H1 (cell line): ENCODE data around the gene HDC.

Source experiments
- CTCF ChIP-seq, 3 experiments: IDR thresholded peaks; 1 replicate in 2 of 3; 2 replicates in 1 of 3; pipeline versions ENCODE4 v1.5.1 to v1.6.1; 2011; ENCODE audit warnings: low read length in 3 of 3, mild to moderate bottlenecking in 3 of 3, inconsistent platforms in 2 of 3, low read depth in 1 of 3, moderate library complexity in 1 of 3; ENCODE audit not compliant: insufficient read depth in 1 of 3; ENCODE audit errors: control extremely low read depth in 1 of 3
- JUN ChIP-seq: IDR thresholded peaks from 2 replicates; pipeline ENCODE4 v1.6.1; 2011; ENCODE audit warnings: low read depth, mild to moderate bottlenecking, improper control_type of control experiment, low read length
- MAFK ChIP-seq: IDR thresholded peaks from 2 replicates; pipeline ENCODE4 v1.6.1; 2012; ENCODE audit warnings: low read depth, mild to moderate bottlenecking, improper control_type of control experiment, low read length
- POLR2A ChIP-seq, 2 experiments: IDR thresholded peaks; 1 replicate in 1 of 2; 2 replicates in 1 of 2; pipeline ENCODE4 v1.6.1; 2011; ENCODE audit warnings: low read depth in 2 of 2, low read length in 2 of 2, mild to moderate bottlenecking in 2 of 2; ENCODE audit errors: control extremely low read depth in 1 of 2
- RBBP5 ChIP-seq: IDR thresholded peaks from 2 replicates; pipeline ENCODE4 v1.7.1; 2012; ENCODE audit warnings: low read depth, mild to moderate bottlenecking, inconsistent platforms, low read length, moderate library complexity, borderline replicate concordance
- SIN3A ChIP-seq, 2 experiments: IDR thresholded peaks in 1 of 2; conservative IDR thresholded peaks in 1 of 2; 2 replicates each; pipeline ENCODE4 v1.6.1; 2011 to 2012; ENCODE audit warnings: low read length in 2 of 2, improper control_type of control experiment in 1 of 2, low read depth in 1 of 2, mild to moderate bottlenecking in 1 of 2
- TEAD4 ChIP-seq: IDR thresholded peaks from 2 replicates; pipeline ENCODE4 v1.6.1; 2012; ENCODE audit warnings: low read depth, low read length, inconsistent platforms, mixed read lengths

- TF ChIP-seq JUN = no peak
- TF ChIP-seq RBBP5 = no peak
- TF ChIP-seq TEAD4 = no peak
- TF ChIP-seq POLR2A (IDR thresholded peaks at IDR 0.05; ENCODE audit: control extremely low read depth in 1 of 2, low read depth in 2 of 2, low read length in 2 of 2) = no peak
- no peak for TF ChIP-seq SIN3A (conservative IDR thresholded peaks at IDR 0.05 in 1 of 2, IDR thresholded peaks at IDR 0.05 in 1 of 2; ENCODE audit: low read depth in 1 of 2, low read length in 2 of 2)
- no peak for TF ChIP-seq CTCF (IDR thresholded peaks at IDR 0.05; ENCODE audit: control extremely low read depth in 1 of 3, insufficient read depth in 1 of 3, low read depth in 1 of 3, low read length in 3 of 3)
- no peak for TF ChIP-seq MAFK
Observed at GRCh38 chr15:50241684-50242450, 23.7 kb downstream of the HDC start.
